Neural cell (in vitro differentiated cells): ENCODE results near the gene TAGLN2. TPM values are rescaled to one million over a fixed set of nuclear protein-coding genes. Genes with fewer than 3 reads are reported as not detected.

ENCODE experiments used
- H2AFZ ChIP-seq: fragments of 200-600, 300-800 bp; sonication (generic), shearing (Covaris generic); 2 replicates; pipeline ENCODE4 v1.6.0; 2014; ENCODE audit warnings: low read depth, mild to moderate bottlenecking, antibody characterized with exemption, low read length, moderate library complexity
- H3F3A ChIP-seq: fragments of 200-600 bp; shearing (Covaris generic); 2 replicates; pipeline ENCODE4 v1.6.1; 2016; ENCODE audit warnings: mild to moderate bottlenecking, moderate library complexity, mixed read lengths, antibody characterized with exemption, low read length; ENCODE audit not compliant: insufficient read depth, poor library complexity, severe bottlenecking
- H3K27ac ChIP-seq: fragments of 200-600, 300-800 bp; sonication (generic), shearing (Covaris generic); 2 replicates; pipeline ENCODE4 v1.5.1; 2014; ENCODE audit warnings: mild to moderate bottlenecking, low read length, moderate library complexity
- H3K27me3 ChIP-seq: fragments of 300-800, 200-600 bp; sonication (generic), shearing (Covaris generic); 2 replicates; pipeline ENCODE4 v1.6.0; 2014; ENCODE audit warnings: mild to moderate bottlenecking, low read depth, low read length, moderate library complexity; ENCODE audit not compliant: insufficient read depth
- H3K36me3 ChIP-seq: fragments of 300-800, 200-600 bp; sonication (generic), shearing (Covaris generic); 2 replicates; pipeline ENCODE4 v1.5.1; 2014; ENCODE audit warnings: mild to moderate bottlenecking, antibody characterized with exemption, low read length, moderate library complexity; ENCODE audit not compliant: insufficient read depth
- H3K4me2 ChIP-seq: fragments of 300-800, 200-600 bp; sonication (generic), shearing (Covaris generic); 2 replicates; pipeline ENCODE4 v1.6.0; 2014; ENCODE audit warnings: mild to moderate bottlenecking, low read length
- H3K4me3 ChIP-seq: fragments of 300-800, 200-600 bp; sonication (generic), shearing (Covaris generic); 2 replicates; pipeline ENCODE4 v1.5.1; 2014; ENCODE audit warnings: mild to moderate bottlenecking, low read length, moderate library complexity
- H3K79me2 ChIP-seq: fragments of 200-600 bp; shearing (Covaris generic); replicated peaks from 2 replicates; pipeline ENCODE4 v1.6.0; 2014; ENCODE audit warnings: mild to moderate bottlenecking, low read length, moderate library complexity; ENCODE audit not compliant: insufficient read depth
- H3K9ac ChIP-seq: fragments of 300-800, 200-600 bp; sonication (generic), shearing (Covaris generic); 2 replicates; pipeline ENCODE4 v1.6.1; 2016; ENCODE audit warnings: mild to moderate bottlenecking, low read length, mixed read lengths
- H3K9me2 ChIP-seq: fragments of 200-600 bp; shearing (Covaris generic); 2 replicates; pipeline ENCODE4 v1.6.1; 2016; ENCODE audit warnings: mild to moderate bottlenecking, low read length, mixed read lengths; ENCODE audit not compliant: insufficient read depth
- H3K9me3 ChIP-seq: fragments of 200-600, 300-800 bp; sonication (generic), shearing (Covaris generic); 2 replicates; pipeline ENCODE4 v1.6.1; 2016; ENCODE audit warnings: mild to moderate bottlenecking, mixed run types, low read length, moderate library complexity, mixed read lengths
- H4K20me1 ChIP-seq: fragments of 200-600 bp; shearing (Covaris generic); 2 replicates; pipeline ENCODE4 v1.6.1; 2016; ENCODE audit warnings: mild to moderate bottlenecking, mixed run types; ENCODE audit not compliant: insufficient read depth
- CTCF ChIP-seq: fragments of 450-650 bp; IDR thresholded peaks from 2 replicates; pipeline ENCODE4 v1.5.1; 2014; ENCODE audit warnings: antibody characterized with exemption, mild to moderate bottlenecking, moderate library complexity; ENCODE audit not compliant: poor library complexity, severe bottlenecking
- EP300 ChIP-seq: fragments of 450-650 bp; conservative IDR thresholded peaks from 2 replicates; pipeline ENCODE4 v1.6.1; 2014; ENCODE audit warnings: antibody characterized with exemption, mild to moderate bottlenecking, moderate library complexity; ENCODE audit not compliant: poor library complexity, severe bottlenecking
- EZH2 ChIP-seq: fragments of 200-600, 300-800 bp; shearing (Covaris generic), sonication (generic); IDR thresholded peaks from 2 replicates; pipeline ENCODE4 v1.6.1; 2014; ENCODE audit warnings: antibody characterized with exemption, low read length, borderline replicate concordance, mild to moderate bottlenecking; ENCODE audit not compliant: insufficient read depth, poor library complexity, severe bottlenecking
- MXI1 ChIP-seq: fragments of 450-650 bp; conservative IDR thresholded peaks from 2 replicates; pipeline ENCODE4 v1.6.1; 2014; ENCODE audit warnings: antibody characterized with exemption, mild to moderate bottlenecking; ENCODE audit not compliant: poor library complexity, severe bottlenecking
- POLR2AphosphoS5 ChIP-seq: IDR thresholded peaks from 2 replicates; pipeline ENCODE4 v1.6.1; 2012
- RAD21 ChIP-seq: fragments of 450-650 bp; conservative IDR thresholded peaks from 2 replicates; pipeline ENCODE4 v1.6.1; 2014; ENCODE audit warnings: antibody characterized with exemption, mild to moderate bottlenecking, moderate library complexity
- REST ChIP-seq: IDR thresholded peaks from 2 replicates; pipeline ENCODE4 v1.6.1; 2012; ENCODE audit warnings: borderline replicate concordance
- SMC3 ChIP-seq: fragments of 450-650 bp; conservative IDR thresholded peaks from 2 replicates; pipeline ENCODE4 v1.6.1; 2014; ENCODE audit warnings: antibody characterized with exemption, mild to moderate bottlenecking, moderate library complexity; ENCODE audit not compliant: poor library complexity
- TAF1 ChIP-seq: IDR thresholded peaks from 2 replicates; pipeline ENCODE4 v1.6.1; 2012; ENCODE audit warnings: low read depth
- polyA plus RNA-seq: library from polyadenylated mRNA; depleted of rRNA; stranded (reverse); fragments of >200 nt; gene quantifications from 2 replicates; pipeline ENCODE4 v1.2.3, GENCODE V29; 2014

Gene TAGLN2
- polyA plus RNA-seq, 1 donor from 2014 or later, result 0.52 TPM

DNA sequence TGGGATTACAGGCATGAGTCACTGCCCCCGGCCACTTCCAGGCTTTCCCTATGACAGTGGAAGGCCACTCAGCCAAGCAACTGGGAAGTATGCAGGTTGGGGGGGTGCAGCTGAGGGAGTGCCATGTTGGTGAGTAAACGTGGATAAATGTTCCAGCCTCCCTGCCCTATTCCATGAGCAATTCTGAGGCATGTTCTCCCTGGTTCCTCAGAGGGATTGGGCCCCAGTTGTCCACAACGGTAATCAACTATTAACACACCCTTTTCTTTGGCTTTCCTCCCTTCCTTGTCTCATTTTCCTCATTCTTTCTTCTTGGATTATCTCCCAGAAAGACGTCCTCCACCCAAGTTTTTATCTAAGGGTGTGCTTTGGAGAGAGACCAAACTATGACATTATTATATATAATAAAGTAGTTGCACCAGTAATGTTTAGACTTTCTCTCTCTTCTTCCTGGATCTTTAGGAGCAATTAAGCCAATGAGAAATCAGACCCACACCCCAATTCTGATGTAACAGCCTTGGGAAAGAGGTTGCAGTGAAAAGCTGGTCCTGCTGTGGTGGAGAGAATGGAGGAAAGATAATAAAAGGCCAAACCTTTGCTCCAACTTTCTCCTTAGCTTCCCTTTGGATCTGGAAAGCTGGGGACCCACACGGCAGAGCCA, 35.5 kb upstream of the TAGLN2 start:
- H3K79me2 ChIP-seq, result no peaks in the 10 kb centered on the region

DNA sequence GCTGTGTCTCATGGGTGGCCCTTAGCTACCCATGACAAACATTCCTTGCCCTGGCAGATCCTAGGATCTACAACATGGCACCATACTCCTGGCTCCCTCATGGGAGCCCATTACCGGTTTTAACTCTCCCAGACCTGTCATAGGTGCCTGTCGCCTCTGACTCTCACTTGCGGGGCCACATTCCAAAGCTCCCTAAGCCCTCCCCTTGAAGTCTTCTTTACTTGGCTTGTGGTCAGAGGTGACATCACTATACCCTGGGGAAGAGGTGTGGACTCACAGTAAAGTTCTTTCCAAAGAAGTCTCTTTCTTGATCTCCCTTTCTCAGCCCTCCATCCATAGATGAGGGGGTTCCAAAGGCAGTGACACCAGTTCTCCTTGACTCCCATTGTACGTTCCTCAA, 34.1 kb upstream of the TAGLN2 start:
- no peaks in the 10 kb centered on the region for H3K79me2 ChIP-seq
- H3K9me2 ChIP-seq, result no peaks in the 10 kb centered on the region
- H3K4me3 ChIP-seq, result no peak overlapping the region
- no peak overlapping the region for H3K9ac ChIP-seq
- H4K20me1 ChIP-seq, result no peaks in the 10 kb centered on the region
- no peak overlapping the region for H3K27ac ChIP-seq
- H3K4me2 ChIP-seq, result no peak overlapping the region
- no peaks in the 10 kb centered on the region for H3K9me3 ChIP-seq
- no peaks in the 10 kb centered on the region for H3F3A ChIP-seq
- H3K36me3 ChIP-seq, result no peaks in the 10 kb centered on the region
- TF ChIP-seq TAF1 (no peak), EP300 (no peak), POLR2AphosphoS5 (no peak), CTCF (no peak), SMC3 (no peak), RAD21 (no peak), MXI1 (no peak), EZH2 (no peak), REST (no peak)
- H3K27me3 ChIP-seq, result no peaks in the 10 kb centered on the region
- H2AFZ ChIP-seq, result no peak overlapping the region

More for the DNA sequence above, 35.5 kb upstream of the TAGLN2 start:
- Histone ChIP-seq H3K36me3 (no peaks in the 10 kb centered on the region), H3F3A (no peaks in the 10 kb centered on the region), H3K4me3 (no peak overlapping the region), H3K4me2 (no peak overlapping the region), H3K9me2 (no peaks in the 10 kb centered on the region), H3K9me3 (no peaks in the 10 kb centered on the region), H3K27ac (no peak overlapping the region), H3K27me3 (no peaks in the 10 kb centered on the region), H4K20me1 (no peaks in the 10 kb centered on the region), H2AFZ (no peak overlapping the region), H3K9ac (no peak overlapping the region)
- TF ChIP-seq SMC3, result no peak
- no peak for TF ChIP-seq RAD21
- no peak for TF ChIP-seq MXI1
